Ammon's horn (tissue), 1 donor: ENCODE data around the gene COL23A1.
"Not testable (repeated sequence)": the region's sequence is repeated elsewhere in the genome, so short reads cannot be mapped to it uniquely, and the experiment has no call there.

Source experiments
- DNase-seq: peaks from one replicate; pipeline ENCODE4 v3.0.0-alpha.2; 2016; ENCODE audit warnings: low spot score

The COL23A1 gene

GRCh38 chr5:178206166-178207101, 383.8 kb downstream of the COL23A1 start:
- no peak for DNase-seq

- DNase-seq: no peak
Measured at GRCh38 chr5:178205749-178206047, 384.5 kb downstream of the COL23A1 start.

DNA sequence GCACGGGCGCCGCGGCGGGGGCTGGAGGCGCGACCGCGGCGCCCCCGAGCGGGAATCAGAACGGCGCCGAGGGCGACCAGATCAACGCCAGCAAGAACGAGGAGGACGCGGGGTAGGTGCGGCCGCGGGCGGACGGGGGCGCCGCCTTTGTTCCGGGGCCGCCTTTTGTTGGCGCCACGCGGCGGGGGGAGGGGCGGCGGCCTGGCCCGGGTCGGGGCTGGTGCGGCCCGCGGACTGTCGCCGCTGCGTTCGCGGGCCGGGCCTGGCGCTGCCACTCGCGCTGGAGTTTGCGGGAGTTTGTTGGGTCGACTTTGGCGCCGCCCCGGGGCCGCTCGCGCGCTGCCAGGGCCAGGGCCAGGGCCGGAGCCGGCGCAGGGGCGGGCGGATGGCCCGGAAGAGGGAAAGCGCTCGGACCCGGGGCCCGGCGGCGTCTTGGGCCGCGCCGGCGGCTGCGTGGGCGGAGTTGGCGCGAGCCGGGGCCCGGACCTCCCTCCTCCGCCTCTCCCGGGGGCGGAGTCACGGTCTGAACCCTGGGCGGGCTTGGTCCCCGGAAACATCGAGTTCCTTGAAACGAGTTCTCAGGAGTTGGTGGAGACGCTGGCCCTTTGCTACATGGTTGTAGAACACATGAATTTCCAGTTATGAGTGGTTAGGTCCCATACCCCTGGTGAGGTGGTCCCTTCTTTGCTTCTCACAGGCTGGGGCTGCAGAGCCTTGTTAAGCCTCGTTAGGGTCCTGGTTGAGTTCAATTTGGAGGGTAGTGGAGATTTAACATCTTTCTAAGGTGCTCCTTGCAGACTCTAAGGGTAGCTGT, 385.1 kb downstream of the COL23A1 start:
- DNase-seq: peak; percentile 68

- peak; percentile 98 for DNase-seq
Measured at GRCh38 chr5:178204182-178204934, 385.8 kb downstream of the COL23A1 start, which contains the start of gene HNRNPAB. TSS of gene HNRNPAB (plus strand) at chr5:178204533. CDS start at chr5:178204838, 305 bp downstream.

GRCh38 chr5:178203670-178204181, 386.5 kb downstream of the COL23A1 start:
- DNase-seq: peak; percentile 27

DNA sequence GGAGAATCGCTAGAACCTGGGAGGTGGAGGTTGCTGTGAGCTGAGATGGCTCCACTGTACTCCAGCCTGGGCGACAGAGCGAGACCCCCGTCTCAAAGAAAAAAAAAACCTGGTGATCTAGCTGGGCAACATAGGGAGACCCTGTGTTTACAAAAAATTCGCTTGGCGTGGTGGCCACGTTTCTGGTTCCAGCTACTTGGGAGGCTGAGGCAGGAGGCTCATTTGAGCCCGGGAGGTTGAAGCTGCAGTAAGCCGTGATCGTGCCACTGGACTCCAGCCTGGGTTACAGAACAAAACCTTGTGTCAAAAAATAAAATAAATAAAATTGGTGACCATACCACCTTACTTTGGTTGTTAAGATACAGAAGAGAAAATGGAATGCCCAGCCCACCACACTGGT, 387.7 kb downstream of the COL23A1 start:
- no peak for DNase-seq

- DNase-seq: no peak
Measured at GRCh38 chr5:178201927-178202235, 388.3 kb downstream of the COL23A1 start.

DNA sequence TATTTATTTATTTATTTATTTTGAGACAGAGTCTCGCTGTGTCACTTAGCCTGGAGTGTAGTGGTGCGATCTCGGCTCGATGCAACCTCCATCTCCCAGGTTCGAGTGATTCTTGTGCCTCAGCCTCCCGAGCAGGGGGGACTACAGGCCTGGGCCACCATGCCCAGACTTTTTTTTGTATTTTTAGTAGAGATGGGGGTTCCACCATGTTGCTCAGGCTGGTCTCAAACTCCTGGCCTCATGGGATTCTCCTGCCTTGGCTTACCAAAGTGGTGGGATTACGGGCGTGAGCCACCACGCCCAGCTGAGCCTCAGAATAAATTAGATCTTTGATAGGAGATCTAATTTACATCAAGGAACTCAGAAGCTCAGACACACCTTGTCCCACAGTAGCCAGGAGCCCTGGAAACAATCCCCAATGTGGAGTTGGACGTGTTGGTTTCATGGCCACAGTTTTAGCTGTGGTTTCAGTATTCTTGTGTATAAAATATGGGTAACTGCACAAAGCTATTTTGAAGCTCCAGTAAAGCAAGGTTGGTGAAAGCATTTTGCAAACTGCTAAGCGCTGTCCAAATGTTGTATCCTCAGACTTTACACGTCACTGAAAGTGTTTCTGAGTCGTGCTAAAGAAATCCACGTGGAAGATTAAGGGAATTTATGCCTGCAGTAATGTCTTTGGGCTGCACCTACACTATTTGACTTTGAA, 388.8 kb downstream of the COL23A1 start:
- DNase-seq: no peak

GRCh38 chr5:178199581-178200434, 390.4 kb downstream of the COL23A1 start:
- no peak for DNase-seq

- no peak for DNase-seq
Measured at GRCh38 chr5:178198706-178199105, 391.5 kb downstream of the COL23A1 start.

- not testable (repeated sequence) for DNase-seq
Measured at GRCh38 chr5:178198151-178198550, 392.0 kb downstream of the COL23A1 start.

GRCh38 chr5:178196986-178197385, 393.2 kb downstream of the COL23A1 start:
- no peak for DNase-seq

GRCh38 chr5:178196281-178196812, 393.8 kb downstream of the COL23A1 start:
- no peak for DNase-seq

DNA sequence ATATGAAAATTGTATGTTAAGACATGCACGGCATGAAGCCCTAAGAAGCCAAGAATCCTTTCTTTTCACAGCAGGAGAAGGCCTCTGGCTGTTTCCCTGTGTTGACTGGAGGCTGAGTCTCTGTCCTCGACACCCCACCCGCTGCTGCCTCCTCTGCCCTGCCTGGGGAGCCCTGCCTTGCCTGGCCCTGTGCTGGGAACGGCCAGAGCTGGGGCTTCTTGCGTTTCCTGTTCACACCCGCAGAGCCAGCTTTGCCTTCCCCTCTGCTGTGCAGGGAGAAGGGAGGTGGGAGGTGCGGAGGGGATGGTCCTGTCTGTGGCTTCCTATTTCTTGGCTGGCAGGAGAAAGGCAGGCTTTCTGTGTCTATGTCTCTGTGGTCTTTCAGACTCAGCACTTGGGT, 396.2 kb downstream of the COL23A1 start:
- no peak for DNase-seq

GRCh38 chr5:178193251-178193809, 396.9 kb downstream of the COL23A1 start:
- DNase-seq: no peak

GRCh38 chr5:178192787-178193186, 397.4 kb downstream of the COL23A1 start:
- no peak for DNase-seq

- no peak for DNase-seq
Measured at GRCh38 chr5:178192244-178192643, 397.9 kb downstream of the COL23A1 start.

DNA sequence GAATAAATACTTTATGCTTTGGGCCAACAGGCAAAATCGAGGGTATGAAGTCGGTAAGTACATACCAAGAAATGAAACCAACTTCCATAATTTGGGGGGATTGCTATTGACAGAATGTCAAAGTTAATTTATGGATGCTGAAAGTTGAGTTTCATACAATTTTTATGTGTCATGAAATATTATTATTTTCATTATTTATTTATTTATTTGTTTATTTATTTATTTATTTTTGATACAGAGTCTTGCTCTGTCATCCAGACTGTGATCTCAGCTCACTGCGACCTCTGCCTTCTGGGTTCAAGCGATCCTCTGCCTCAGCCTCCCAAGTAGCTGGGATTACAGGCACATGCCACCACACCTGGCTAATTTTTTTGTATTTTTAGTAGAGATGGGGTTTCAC, 398.5 kb downstream of the COL23A1 start:
- no peak for DNase-seq

DNA sequence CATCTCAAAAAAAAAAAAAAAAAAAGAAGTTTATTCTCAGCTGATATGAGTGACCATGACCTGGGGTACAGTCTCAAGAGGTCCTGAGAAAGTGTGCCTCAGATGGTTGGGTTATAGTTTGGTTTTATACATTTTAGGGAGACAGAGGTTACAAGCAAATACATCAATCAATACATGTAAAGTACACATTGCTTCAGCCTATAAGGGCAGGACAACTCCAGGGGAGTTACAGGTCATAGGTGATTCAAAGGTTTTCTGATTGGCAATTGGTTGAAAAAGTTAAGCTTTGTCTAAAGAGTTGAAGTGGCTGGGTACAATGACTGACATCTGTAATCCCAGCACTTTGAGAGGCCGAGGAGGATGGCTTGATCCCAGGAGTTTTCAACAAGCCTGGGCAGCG, 400.8 kb downstream of the COL23A1 start:
- DNase-seq: no peak
